ENCODE measurements around the gene PNKP. TPM values are rescaled to one million over a fixed set of nuclear protein-coding genes. Genes with fewer than 3 reads are reported as not detected.

The PNKP gene
- total and polyA plus RNA-seq, 2 of the 8 experiments (the other 6 are each of a cell fraction or from before 2014, with no cell fraction given), result 45.8 to 105 TPM

- peak overlapping the region; percentile 72 to 74 for H3K4me2 ChIP-seq (ENCODE audit: insufficient read depth in 1 of 2, low read depth in 2 of 2, low read length in 2 of 2)
- ChIA-PET CTCF (ENCODE audit: partially characterized antibody) (interaction anchor here (0.6 to 1.8 kb wide), 6 partner anchors 13 to 160 kb away, joined by 3 to 7 read pairs (median 3); partner anchors contain the start of gene ADM5), POLR2A (ENCODE audit: partially characterized antibody) (interaction anchor here (0.7 to 12.4 kb wide), 29 partner anchors 9 to 174 kb away, joined by 3 to 247 read pairs (median 5); partner anchors contain the start of genes ADM5, AKT1S1, AP2A1 and ATF5)
- DNase-seq (ENCODE audit: low read depth in 1 of 2, low spot score in 2 of 2), result no peak
- peaks cover 17 to 28% of the 10 kb centered on the region in 2 experiments for H3K79me2 ChIP-seq (ENCODE audit: control insufficient read depth in 1 of 2, insufficient read depth in 2 of 2, low read length in 2 of 2)
- H3K14ac ChIP-seq (ENCODE audit: insufficient read length), result no peak overlapping the region
- no peak overlapping the region for H3K56ac ChIP-seq (replicated peaks; ENCODE audit: insufficient read length, low read depth, low read length)
- no peak overlapping the region for H2AFZ ChIP-seq (ENCODE audit: low read length)
- H3K27ac ChIP-seq (ENCODE audit: low read depth, low read length), result no peak overlapping the region
- 0 out of 2 replicates have a peak overlapping the region, but pooled peaks have one; percentile 60 for H2BK12ac ChIP-seq (ENCODE audit: low read depth, low read length)
- H3K18ac ChIP-seq (ENCODE audit: extremely low read depth, low read length), result no peak overlapping the region
- no peak overlapping the region for H3K4ac ChIP-seq (replicated peaks; ENCODE audit: insufficient read length, low read depth, low read length)
- H3K4me1 ChIP-seq (replicated peaks in 1 of 4; ENCODE audit: control insufficient read depth in 3 of 4, insufficient read depth in 4 of 4, low read length in 3 of 4), result peaks cover 3 to 9% (median 6%) of the 10 kb centered on the region in 4 experiments
- H3K4me3 ChIP-seq (ENCODE audit: extremely low read depth in 1 of 4, insufficient read depth in 2 of 4, low read depth in 3 of 4, low read length in 4 of 4), result peak overlapping the region; percentile 64 to 88 (median 80); a peak in 7 of 8 replicates
- H4K5ac ChIP-seq (ENCODE audit: insufficient read length, low read depth, low read length), result no peak overlapping the region
- H2BK5ac ChIP-seq (ENCODE audit: low read depth, low read length), result no peak overlapping the region
- H4K20me1 ChIP-seq (replicated peaks in 1 of 2; ENCODE audit: control insufficient read depth in 1 of 2, insufficient read depth in 2 of 2, low read length in 2 of 2), result peaks cover 22 to 30% of the 10 kb centered on the region in 2 experiments
- H3K23ac ChIP-seq (ENCODE audit: insufficient read length), result no peak overlapping the region
- H3K9me3 ChIP-seq (ENCODE audit: insufficient read depth in 2 of 2, low read depth in 1 of 2, low read length in 1 of 2), result no peaks in the 10 kb centered on the region
- no peak overlapping the region for H2BK20ac ChIP-seq (ENCODE audit: low read length)
- peak overlapping the region; percentile 93; the same call in 1 of the 2 replicates for H2AK5ac ChIP-seq (ENCODE audit: low read depth, low read length)
- H3K36me3 ChIP-seq (ENCODE audit: control insufficient read depth in 2 of 4, insufficient read depth in 4 of 4, low read length in 3 of 4), result peaks cover 0 to 16% (median 7%) of the 10 kb centered on the region in 4 experiments; a peak in 3 of 8 replicates
- H3K9ac ChIP-seq (replicated peaks in 1 of 4; ENCODE audit: extremely low read depth in 1 of 4, low read depth in 3 of 4, low read length in 3 of 4), result peak overlapping the region in 1 of 4 experiments; percentile 68; a peak in 4 of 7 replicates
- peaks cover 10% of the 10 kb centered on the region; the same call in 1 of the 2 replicates for H3K23me2 ChIP-seq (ENCODE audit: low read depth, low read length)
- H4K8ac ChIP-seq (ENCODE audit: extremely low read depth, insufficient read depth, low read length), result no peak overlapping the region
- 62% methylated on average over 12 of the region's 12 CpGs; no CpG with 5 or more reads in 1 of the 2 experiments for WGBS, 2 experiments (ENCODE audit: extremely low coverage in 1 of 2, insufficient coverage in 1 of 2, insufficient read length in 1 of 2, insufficient replicate concordance in 2 of 2, low coverage in 1 of 2, low lambda C conversion rate in 2 of 2, missing lambda C conversion rate in 1 of 2)
- H2BK15ac ChIP-seq (ENCODE audit: low read length), result no peak overlapping the region
- no peak overlapping the region for H4K91ac ChIP-seq (replicated peaks; ENCODE audit: insufficient read length, low read length)
- H3K79me1 ChIP-seq (ENCODE audit: low read depth, low read length), result peaks cover 18% of the 10 kb centered on the region
- no peak overlapping the region for H2BK120ac ChIP-seq (replicated peaks; ENCODE audit: low read depth, low read length)
- FAIRE-seq, result no peak
- H3K27me3 ChIP-seq (replicated peaks in 1 of 4; ENCODE audit: control insufficient read depth in 3 of 4, extremely low read depth in 1 of 4, insufficient read depth in 3 of 4, low read length in 3 of 4), result no peaks in the 10 kb centered on the region; a peak in 1 of 7 replicates
- TF ChIP-seq KDM5A (IDR thresholded peaks at IDR 0.05; ENCODE audit: low read length), result no peak
- TF ChIP-seq ASH2L (IDR thresholded peaks at IDR 0.05; ENCODE audit: low read length), result no peak
- TF ChIP-seq TBP (IDR thresholded peaks at IDR 0.05; ENCODE audit: low read depth, low read length), result no peak
- TF ChIP-seq BRCA1 (IDR thresholded peaks at IDR 0.05; ENCODE audit: low read depth, low read length), result no peak
- TF ChIP-seq ATF3 (IDR thresholded peaks at IDR 0.05; ENCODE audit: insufficient read depth, low read depth, low read length), result no peak
- TF ChIP-seq JUND (IDR thresholded peaks at IDR 0.05; ENCODE audit: low read length), result no peak
- TF ChIP-seq BCL11A (IDR thresholded peaks at IDR 0.05; ENCODE audit: low read depth in 2 of 2, low read length in 2 of 2), result no peak
- no peak for TF ChIP-seq RAD21 (IDR thresholded peaks at IDR 0.05 in 1 of 2, conservative IDR thresholded peaks at IDR 0.05 in 1 of 2; ENCODE audit: low read depth in 2 of 2, low read length in 2 of 2)
- TF ChIP-seq TAF7 (optimal IDR thresholded peaks at IDR 0.05; ENCODE audit: borderline replicate concordance, low read depth, low read length), result no peak
- TF ChIP-seq RBBP5 (IDR thresholded peaks at IDR 0.05; ENCODE audit: borderline replicate concordance, low read depth, low read length), result no peak
- TF ChIP-seq POLR2AphosphoS5 (IDR thresholded peaks at IDR 0.05; ENCODE audit: low read depth, low read length), result no peak
- TF ChIP-seq SP4 (IDR thresholded peaks at IDR 0.05; ENCODE audit: low read length), result no peak
- TF ChIP-seq SIN3A (conservative IDR thresholded peaks at IDR 0.05 in 1 of 2, IDR thresholded peaks at IDR 0.05 in 1 of 2; ENCODE audit: low read depth in 1 of 2, low read length in 2 of 2), result no peak
- TF ChIP-seq BACH1 (IDR thresholded peaks at IDR 0.05; ENCODE audit: low read length), result no peak
Measured at GRCh38 chr19:49850221-49850486, 17.2 kb downstream of the PNKP start.

Measured in H1 (cell line).